ENCODE measurements around the gene GLIS1. TPM values are rescaled to one million over a fixed set of nuclear protein-coding genes. Genes with fewer than 3 reads are reported as not detected.

The GLIS1 gene
- total and polyA plus RNA-seq, 11 donors: 0.06 to 0.35 (median 0.13) TPM; not detected in 6

DNA sequence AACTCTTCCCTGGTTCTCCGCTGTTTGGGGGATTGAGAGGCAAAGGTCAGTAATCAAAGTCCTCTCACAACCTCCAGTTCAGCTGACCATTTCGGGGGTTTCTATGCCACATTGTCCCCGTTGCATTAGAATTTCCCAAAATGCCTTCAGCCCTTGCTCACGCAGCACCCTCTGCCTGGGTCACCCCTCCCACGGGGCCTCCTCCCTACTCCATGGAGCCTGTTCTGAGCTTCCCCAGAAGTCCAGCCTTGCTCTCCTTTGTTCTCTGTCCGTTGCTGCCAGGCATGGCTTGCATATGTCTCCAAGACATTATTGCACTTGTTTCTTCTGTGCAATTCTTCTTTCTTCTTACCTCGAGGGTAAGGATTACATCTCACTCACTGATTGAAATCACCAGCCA is 263.3 kb downstream of the GLIS1 start:
- no peak for DNase-seq
- intact Hi-C loops (cut with DNase I): no loop called here
- H3K4me1 ChIP-seq: peaks cover 0 to 2% (median 0%) of the 10 kb centered on the region in 12 donors
- H3K27ac ChIP-seq: no peak overlapping the region
- TF ChIP-seq, protein P1, sequence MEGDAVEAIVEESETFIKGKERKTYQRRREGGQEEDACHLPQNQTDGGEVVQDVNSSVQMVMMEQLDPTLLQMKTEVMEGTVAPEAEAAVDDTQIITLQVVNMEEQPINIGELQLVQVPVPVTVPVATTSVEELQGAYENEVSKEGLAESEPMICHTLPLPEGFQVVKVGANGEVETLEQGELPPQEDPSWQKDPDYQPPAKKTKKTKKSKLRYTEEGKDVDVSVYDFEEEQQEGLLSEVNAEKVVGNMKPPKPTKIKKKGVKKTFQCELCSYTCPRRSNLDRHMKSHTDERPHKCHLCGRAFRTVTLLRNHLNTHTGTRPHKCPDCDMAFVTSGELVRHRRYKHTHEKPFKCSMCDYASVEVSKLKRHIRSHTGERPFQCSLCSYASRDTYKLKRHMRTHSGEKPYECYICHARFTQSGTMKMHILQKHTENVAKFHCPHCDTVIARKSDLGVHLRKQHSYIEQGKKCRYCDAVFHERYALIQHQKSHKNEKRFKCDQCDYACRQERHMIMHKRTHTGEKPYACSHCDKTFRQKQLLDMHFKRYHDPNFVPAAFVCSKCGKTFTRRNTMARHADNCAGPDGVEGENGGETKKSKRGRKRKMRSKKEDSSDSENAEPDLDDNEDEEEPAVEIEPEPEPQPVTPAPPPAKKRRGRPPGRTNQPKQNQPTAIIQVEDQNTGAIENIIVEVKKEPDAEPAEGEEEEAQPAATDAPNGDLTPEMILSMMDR (IDR thresholded peaks at IDR 0.05): no peak
- no peak for TF ChIP-seq POLR2A (IDR thresholded peaks at IDR 0.05)
- H3K9me3 ChIP-seq: no peaks in the 10 kb centered on the region
- H3K36me3 ChIP-seq: no peaks in the 10 kb centered on the region
- ATAC-seq: no peak
- 69 to 85% (median 81%) methylated on average over 7 of the region's 7 CpGs for WGBS, 4 donors
- H3K4me3 ChIP-seq: no peak overlapping the region
- peaks cover 0 to 6% (median 0%) of the 10 kb centered on the region in 9 donors for H3K27me3 ChIP-seq

DNA sequence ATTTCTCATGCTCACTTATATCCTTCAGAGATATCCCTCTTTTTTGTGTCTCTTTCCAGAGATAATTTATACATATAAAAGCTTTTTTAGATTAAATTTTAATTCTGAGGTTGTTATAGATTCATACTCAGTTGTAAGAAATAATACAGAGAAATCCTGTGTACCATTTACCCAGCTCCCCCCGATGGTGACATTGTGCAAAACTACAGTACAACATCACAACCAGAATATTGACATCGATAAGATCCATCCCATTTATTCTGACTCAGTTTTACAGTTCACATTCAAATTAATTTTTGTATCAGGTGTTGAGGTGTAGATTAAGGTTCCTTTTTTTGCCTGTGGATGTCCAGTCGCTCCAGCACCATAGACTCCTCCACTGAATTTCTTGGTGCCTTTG is 265.5 kb downstream of the GLIS1 start:
- DNase-seq (no peak), ATAC-seq (no peak)
- Histone ChIP-seq H3K27ac (no peak overlapping the region), H3K27me3 (peaks cover 0 to 6% (median 0%) of the 10 kb centered on the region in 9 donors), H3K9me3 (no peaks in the 10 kb centered on the region), H3K4me3 (no peak overlapping the region), H3K4me1 (peaks cover 0 to 7% (median 4%) of the 10 kb centered on the region in 12 donors), H3K36me3 (no peaks in the 10 kb centered on the region)
- WGBS, 4 donors: 82 to 89% (median 87%) methylated on average over 3 of the region's 3 CpGs
- no peak for TF ChIP-seq POLR2A (IDR thresholded peaks at IDR 0.05)
- TF ChIP-seq, protein P1 (IDR thresholded peaks at IDR 0.05): peak in 1 of 12 donors; percentile 10
- intact Hi-C loops (cut with DNase I): no loop called here

GRCh38 chr1:53471000-53471399 is 268.0 kb downstream of the GLIS1 start:
- Histone ChIP-seq H3K27ac (no peak overlapping the region), H3K4me1 (peaks cover 0 to 8% (median 5%) of the 10 kb centered on the region in 12 donors), H3K4me3 (no peak overlapping the region), H3K9me3 (no peaks in the 10 kb centered on the region), H3K27me3 (peaks cover 0 to under 1% (median 0%) of the 10 kb centered on the region in 9 donors), H3K36me3 (no peaks in the 10 kb centered on the region)
- intact Hi-C loops (cut with DNase I): no loop called here
- no peak for TF ChIP-seq POLR2A (IDR thresholded peaks at IDR 0.05)
- TF ChIP-seq, protein P1 (IDR thresholded peaks at IDR 0.05): no peak
- DNase-seq (no peak), ATAC-seq (no peak)
- WGBS, 4 donors: 95 to 97% (median 96%) methylated on average over 9 of the region's 9 CpGs

GRCh38 chr1:53470584-53470983 is 268.4 kb downstream of the GLIS1 start:
- TF ChIP-seq, protein P1 (IDR thresholded peaks at IDR 0.05): no peak
- no peak for TF ChIP-seq POLR2A (IDR thresholded peaks at IDR 0.05)
- DNase-seq (no peak), ATAC-seq (no peak)
- Histone ChIP-seq H3K9me3 (no peaks in the 10 kb centered on the region), H3K27me3 (no peaks in the 10 kb centered on the region), H3K36me3 (no peaks in the 10 kb centered on the region), H3K4me1 (peaks cover 0 to 8% (median 5%) of the 10 kb centered on the region in 12 donors), H3K4me3 (peak overlapping the region in 3 of 12 donors; percentile 9 to 15 (median 13)), H3K27ac (no peak overlapping the region)
- WGBS, 4 donors: 69 to 83% (median 78%) methylated on average over 19 of the region's 19 CpGs
- intact Hi-C loops (cut with DNase I): no loop called here

All from heart left ventricle (tissue), 16 donors.